PC-3 (cell line): ENCODE measurements around the gene ARSB. TPM values are rescaled to one million over a fixed set of nuclear protein-coding genes. Genes with fewer than 3 reads are reported as not detected.

Experiments
- ATAC-seq: fragments of 200-7000 bp; cut with Tn5 transposase; 2 replicates; pipeline ENCODE4 v1.9.1; 2020; ENCODE audit warnings: mild to moderate bottlenecking, moderate library complexity
- BruUV-seq: library from RNA; stranded (reverse); fragments of 400-500 nt; replicated peaks from 2 replicates; lab custom pipeline; 2021; lab: Mats Ljungman, UMichigan
- CTCF ChIA-PET: fragments of 300-600 bp; sonication (Branson Sonifier 250); formaldehyde crosslinking; loops from one replicate; lab custom pipeline; 2022; ENCODE audit warnings: antibody characterized with exemption; lab: Charles Lee
- POLR2A ChIA-PET: fragments of 300-600 bp; sonication (Branson Sonifier 250); formaldehyde crosslinking; loops from one replicate; lab custom pipeline; 2022; ENCODE audit warnings: antibody characterized with exemption; ENCODE audit not compliant: unreplicated experiment; lab: Charles Lee
- DNase-seq: peaks from one replicate; pipeline ENCODE4 v3.0.0-alpha.2; 2015
- H2AFZ ChIP-seq: fragments of 300-600 bp; sonication (generic); 2 replicates; pipeline ENCODE4 v1.6.0; 2016; ENCODE audit warnings: antibody characterized with exemption, low read length
- H3F3A ChIP-seq: fragments of 300-600 bp; sonication (generic); one replicate; pipeline ENCODE4 v1.6.0; 2017; ENCODE audit warnings: antibody characterized with exemption, low read length, control low read depth, mild to moderate bottlenecking; ENCODE audit not compliant: unreplicated experiment
- H3K27ac ChIP-seq: fragments of 300-600 bp; sonication (generic); 2 replicates; pipeline ENCODE4 v1.5.1; 2016; ENCODE audit warnings: mild to moderate bottlenecking, low read length
- H3K27me3 ChIP-seq: fragments of 300-600 bp; sonication (generic); 2 replicates; pipeline ENCODE4 v1.6.1; 2016; ENCODE audit warnings: low read length, mixed read lengths
- H3K36me3 ChIP-seq: fragments of 300-600 bp; sonication (generic); 2 replicates; pipeline ENCODE4 v1.6.1; 2016; ENCODE audit warnings: low read depth, mixed run types, low read length, mixed read lengths
- H3K4me1 ChIP-seq: fragments of 300-600 bp; sonication (generic); 2 replicates; pipeline ENCODE4 v1.5.1; 2016; ENCODE audit warnings: low read length; ENCODE audit not compliant: insufficient read depth
- H3K4me2 ChIP-seq: fragments of 300-600 bp; sonication (generic); 2 replicates; pipeline ENCODE4 v1.6.0; 2016; ENCODE audit warnings: low read length
- H3K4me3 ChIP-seq: fragments of 300-600 bp; sonication (generic); 2 replicates; pipeline ENCODE4 v1.5.1; 2016; ENCODE audit warnings: mild to moderate bottlenecking, low read length, mixed read lengths
- H3K79me2 ChIP-seq: fragments of 300-600 bp; sonication (generic); 2 replicates; pipeline ENCODE4 v1.6.1; 2017; ENCODE audit warnings: low read length, mixed read lengths
- H3K9ac ChIP-seq: fragments of 300-600 bp; sonication (generic); 2 replicates; pipeline ENCODE4 v1.6.0; 2016; ENCODE audit warnings: mild to moderate bottlenecking, low read length
- H3K9me2 ChIP-seq: fragments of 300-600 bp; sonication (generic); replicated peaks from 2 replicates; pipeline ENCODE4 v1.6.1; 2016; ENCODE audit warnings: mixed run types, low read length, mixed read lengths
- H3K9me3 ChIP-seq: fragments of 300-600 bp; sonication (generic); 2 replicates; pipeline ENCODE4 v1.6.1; 2016; ENCODE audit warnings: low read length, mixed read lengths
- H4K20me1 ChIP-seq: fragments of 300-600 bp; sonication (generic); 2 replicates; pipeline ENCODE4 v1.6.1; 2016; ENCODE audit warnings: low read length, mixed read lengths
- CTCF ChIP-seq: fragments of 300-600 bp; sonication (generic); conservative IDR thresholded peaks from 2 replicates; pipeline ENCODE4 v1.5.1; 2017; ENCODE audit warnings: antibody characterized with exemption, low read depth, mild to moderate bottlenecking, low read length
- EZH2 ChIP-seq: fragments of 300-600 bp; sonication (generic); IDR thresholded peaks from one replicate; pipeline ENCODE4 v1.6.1; 2017; ENCODE audit warnings: antibody characterized with exemption, mild to moderate bottlenecking, low read length; ENCODE audit not compliant: unreplicated experiment
- EZH2phosphoT487 ChIP-seq: fragments of 300-600 bp; sonication (generic); IDR thresholded peaks from 2 replicates; pipeline ENCODE4 v1.6.1; 2018; ENCODE audit warnings: mild to moderate bottlenecking, antibody characterized with exemption, low read length, borderline replicate concordance
- intact Hi-C: fragments of 100-400 bp; cut with micrococcal nuclease; formaldehyde crosslinking; loops from 2 replicates; pipeline ENCODE4 v1.9.0; 2023
- total RNA-seq: library from RNA; depleted of rRNA; stranded (reverse); fragments of >200 nt; gene quantifications from 2 replicates; pipeline ENCODE4 v1.2.3, GENCODE V29; 2014

Gene ARSB
- total RNA-seq, 1 experiment from 2014 or later = 8.1 TPM

GRCh38 chr5:78771260-78772205, 213.6 kb downstream of the ARSB start:
- POLR2A ChIA-PET = interaction anchor here (0.5 kb wide), 1 partner anchor 696 kb away, joined by 4 read pairs; no protein-coding TSS in a partner anchor
- CTCF ChIA-PET = no interaction called here
- DNase-seq (no peak), ATAC-seq (no peak)
- intact Hi-C loops = no loop called here
- H3K79me2 ChIP-seq = no peaks in the 10 kb centered on the region
- H3K9me3 ChIP-seq = no peaks in the 10 kb centered on the region
- TF ChIP-seq EZH2 (no peak), EZH2phosphoT487 (no peak)
- H3K27me3 ChIP-seq = no peaks in the 10 kb centered on the region
- H3K27ac ChIP-seq = no peak overlapping the region
- no TSS peak for BruUV-seq
- no peak overlapping the region for H3K9ac ChIP-seq
- peaks cover 13% of the 10 kb centered on the region; the same call in 1 of the 2 replicates for H3K4me1 ChIP-seq
- no peaks in the 10 kb centered on the region for H4K20me1 ChIP-seq
- H2AFZ ChIP-seq = no peak overlapping the region
- H3K36me3 ChIP-seq = no peaks in the 10 kb centered on the region
- H3K4me2 ChIP-seq = no peak overlapping the region
- H3K4me3 ChIP-seq = no peak overlapping the region
- H3F3A ChIP-seq = no peaks in the 10 kb centered on the region
- no peaks in the 10 kb centered on the region for H3K9me2 ChIP-seq

GRCh38 chr5:78768781-78769380, 216.2 kb downstream of the ARSB start:
- Histone ChIP-seq H3K9me3 (no peaks in the 10 kb centered on the region), H3K79me2 (no peaks in the 10 kb centered on the region), H3K4me1 (peaks cover 6% of the 10 kb centered on the region; the same call in 1 of the 2 replicates), H3K9me2 (no peaks in the 10 kb centered on the region), H4K20me1 (no peaks in the 10 kb centered on the region), H3K27me3 (no peaks in the 10 kb centered on the region), H3K4me3 (no peak overlapping the region), H3K9ac (no peak overlapping the region), H3K27ac (no peak overlapping the region), H2AFZ (no peak overlapping the region), H3K36me3 (no peaks in the 10 kb centered on the region), H3K4me2 (no peak overlapping the region), H3F3A (no peaks in the 10 kb centered on the region)
- BruUV-seq = no TSS peak
- ChIA-PET CTCF (no interaction called here), POLR2A (no interaction called here)
- ATAC-seq = no peak
- TF ChIP-seq CTCF (no peak), EZH2phosphoT487 (no peak), EZH2 (no peak)
- no peak for DNase-seq
- intact Hi-C loops = no loop called here

- Histone ChIP-seq H3K79me2 (no peaks in the 10 kb centered on the region), H3K27ac (no peak overlapping the region), H3K9me3 (no peaks in the 10 kb centered on the region), H3K36me3 (no peaks in the 10 kb centered on the region), H4K20me1 (no peaks in the 10 kb centered on the region), H3K4me3 (no peak overlapping the region), H3K4me1 (no peaks in the 10 kb centered on the region), H3F3A (no peaks in the 10 kb centered on the region), H3K27me3 (no peaks in the 10 kb centered on the region), H3K9me2 (no peaks in the 10 kb centered on the region), H2AFZ (no peak overlapping the region), H3K4me2 (no peak overlapping the region), H3K9ac (no peak overlapping the region)
- intact Hi-C loops = no loop called here
- no peak for TF ChIP-seq EZH2phosphoT487
- no peak for TF ChIP-seq CTCF
- no peak for TF ChIP-seq EZH2
- POLR2A ChIA-PET = no interaction called here
- BruUV-seq = no TSS peak
- DNase-seq (no peak), ATAC-seq (no peak)
- CTCF ChIA-PET = no interaction called here
Measured at GRCh38 chr5:78766412-78766762, 218.7 kb downstream of the ARSB start.
